CD4-positive, alpha-beta T cell treated with Interleukin-15 for 4 hours (primary cell): ENCODE data around the gene EAF1.
"Not testable (repeated sequence)": the region's sequence is repeated elsewhere in the genome, so short reads cannot be mapped to it uniquely, and the experiment has no call there.

Experiments
- DNase-seq: peaks from one replicate; pipeline ENCODE4 v3.0.0-alpha.2; 2020; ENCODE audit warnings: low spot score

The EAF1 gene

DNA sequence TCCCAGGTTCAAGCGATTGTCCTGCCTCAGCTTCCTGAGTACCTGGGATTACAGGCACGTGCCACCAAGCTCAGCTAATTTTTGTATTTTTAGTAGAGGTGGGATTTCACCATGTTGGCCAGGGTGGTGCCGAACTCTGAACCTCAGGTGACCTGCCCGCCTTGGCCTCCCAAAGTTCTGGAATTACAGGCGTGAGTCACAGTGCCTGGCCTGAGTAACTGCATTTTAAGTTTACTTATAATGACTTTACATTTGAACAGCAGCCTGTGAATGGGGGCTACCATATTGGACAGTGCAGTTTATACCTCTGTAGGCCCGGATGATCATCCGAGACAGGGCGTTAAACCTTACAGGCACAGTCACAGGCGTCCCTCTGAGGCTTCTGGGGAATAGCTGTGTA, 24.8 kb downstream of the EAF1 start:
- no peak for DNase-seq

- no peak for DNase-seq
Observed at GRCh38 chr3:15452961-15453360, 25.6 kb downstream of the EAF1 start.

- DNase-seq = no peak
Observed at GRCh38 chr3:15453501-15453900, 26.1 kb downstream of the EAF1 start.

GRCh38 chr3:15453991-15454625, 26.7 kb downstream of the EAF1 start:
- DNase-seq = no peak

GRCh38 chr3:15454965-15455364, 27.6 kb downstream of the EAF1 start:
- DNase-seq = no peak

DNA sequence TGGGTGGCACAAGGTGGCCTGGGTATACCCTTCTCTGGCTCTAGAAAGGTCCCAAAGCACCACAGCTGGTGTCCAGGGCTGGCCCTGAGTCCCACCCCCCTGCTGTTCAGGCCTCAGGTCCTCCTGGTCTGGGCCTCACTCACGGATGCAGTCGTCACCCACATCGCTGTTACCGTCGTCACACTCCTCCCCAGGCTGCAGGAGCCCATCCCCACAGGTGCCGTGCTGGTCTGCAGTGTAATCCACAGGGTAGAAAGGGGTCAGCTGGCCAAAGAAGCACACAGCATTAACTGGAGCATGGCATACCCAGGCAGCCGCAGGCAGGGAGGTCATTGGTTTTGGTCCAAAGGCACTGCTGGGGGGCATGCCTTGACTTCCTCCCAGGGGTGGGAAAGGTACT, 28.4 kb downstream of the EAF1 start:
- DNase-seq = no peak

DNA sequence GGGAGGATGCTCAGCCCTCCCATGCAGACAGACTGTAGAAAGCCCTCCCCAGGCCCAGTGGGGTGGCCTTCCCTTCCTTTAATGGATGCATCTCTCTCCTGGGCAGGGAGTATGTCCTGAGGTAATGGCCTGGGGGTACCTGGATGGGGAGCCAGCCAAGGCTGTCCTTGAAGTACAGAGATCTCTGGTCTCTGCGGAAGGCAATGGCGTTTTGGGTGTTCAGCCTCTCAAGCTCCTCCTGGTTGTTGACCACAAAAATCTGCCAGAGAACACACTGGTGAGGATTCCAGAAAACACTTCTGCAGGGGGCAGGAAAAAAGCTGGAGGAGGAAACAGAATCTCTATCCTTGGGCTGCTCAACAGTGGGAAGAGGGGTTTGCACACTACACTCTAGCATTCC, 28.9 kb downstream of the EAF1 start:
- no peak for DNase-seq

DNA sequence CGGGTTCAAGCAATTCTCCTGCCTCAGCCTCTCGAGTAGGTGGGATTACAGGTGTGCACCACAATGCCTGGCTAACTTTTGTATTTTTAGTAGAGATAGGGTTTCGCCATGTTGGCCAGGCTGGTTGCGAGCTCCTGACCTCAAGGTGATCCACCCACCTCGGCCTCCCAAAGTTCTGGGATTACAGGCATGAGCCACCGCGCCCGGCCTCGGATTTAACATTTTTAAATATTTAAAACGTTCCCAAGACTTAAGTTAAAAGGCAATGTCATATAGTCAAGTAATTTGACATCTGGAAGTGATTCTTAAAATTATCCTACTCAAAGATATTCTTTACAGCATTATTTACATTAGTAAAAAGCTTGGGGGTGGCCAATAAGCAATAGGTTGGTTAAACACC, 29.5 kb downstream of the EAF1 start:
- DNase-seq = not testable (repeated sequence)

GRCh38 chr3:15458212-15458780, 30.9 kb downstream of the EAF1 start:
- DNase-seq = no peak

DNA sequence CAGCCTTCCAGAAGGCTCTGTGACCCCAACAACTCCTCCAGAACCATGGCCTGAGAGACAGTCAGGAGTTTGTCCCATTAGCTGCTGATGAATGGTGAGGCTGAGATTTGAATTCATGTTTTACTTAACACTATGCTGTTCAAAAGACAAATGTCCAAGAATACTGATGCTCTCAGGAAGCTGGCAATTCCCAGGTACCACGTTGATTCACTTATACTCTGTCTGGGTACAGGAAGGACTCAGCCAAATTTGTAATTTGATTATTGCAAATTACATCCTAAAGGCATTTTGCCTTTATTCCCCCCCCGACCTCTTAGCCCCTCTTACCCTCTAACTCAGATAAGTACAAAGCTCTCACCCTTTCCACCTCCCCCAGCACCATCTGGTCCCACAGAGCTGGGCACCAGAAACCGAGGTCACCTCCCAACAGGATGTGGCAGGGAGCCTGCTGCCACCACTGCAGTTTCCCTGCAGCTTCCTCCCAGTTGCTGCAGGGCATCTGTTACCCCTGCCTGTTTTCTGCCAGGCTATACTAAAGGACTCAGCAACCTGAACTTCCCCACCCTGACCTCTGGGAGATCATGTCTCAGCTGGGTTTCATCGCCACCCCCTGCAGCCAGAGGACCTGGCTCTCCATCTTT, 33.6 kb downstream of the EAF1 start:
- no peak for DNase-seq

- no peak for DNase-seq
Observed at GRCh38 chr3:15462451-15462850, 35.1 kb downstream of the EAF1 start.

DNA sequence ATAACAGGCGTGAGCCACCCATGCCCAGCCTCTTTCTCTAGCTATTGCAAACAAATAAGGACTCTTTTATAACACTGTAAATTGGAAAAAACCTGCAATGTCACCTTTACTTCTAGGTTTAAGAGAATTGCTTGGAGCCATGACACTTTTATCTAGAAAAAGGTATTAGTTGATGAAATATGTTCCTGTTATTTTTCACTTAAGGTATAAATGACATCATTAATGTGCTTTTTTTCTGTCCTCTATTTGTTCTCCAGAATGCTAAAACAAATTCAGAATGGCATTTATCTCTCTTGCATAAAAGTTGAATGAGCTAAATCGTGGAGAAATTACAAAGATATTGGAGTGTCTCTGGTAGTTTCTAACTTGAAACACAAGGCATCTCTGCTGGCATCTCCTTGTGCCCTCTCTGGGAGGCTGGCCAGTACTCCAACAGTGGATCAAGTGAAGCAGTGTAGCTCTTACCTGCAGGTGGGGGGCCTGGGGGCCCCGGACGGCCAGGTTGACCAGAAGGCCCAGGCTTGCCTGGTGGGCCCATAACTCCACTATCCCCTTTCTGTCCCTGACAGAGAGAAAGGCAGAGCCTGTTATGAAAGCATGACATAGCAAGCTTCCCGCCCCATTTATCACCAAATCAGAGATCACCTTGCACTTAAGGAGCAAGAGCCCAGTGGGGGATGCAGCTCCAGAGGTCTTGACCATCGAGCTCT, 38.6 kb downstream of the EAF1 start:
- DNase-seq = no peak

DNA sequence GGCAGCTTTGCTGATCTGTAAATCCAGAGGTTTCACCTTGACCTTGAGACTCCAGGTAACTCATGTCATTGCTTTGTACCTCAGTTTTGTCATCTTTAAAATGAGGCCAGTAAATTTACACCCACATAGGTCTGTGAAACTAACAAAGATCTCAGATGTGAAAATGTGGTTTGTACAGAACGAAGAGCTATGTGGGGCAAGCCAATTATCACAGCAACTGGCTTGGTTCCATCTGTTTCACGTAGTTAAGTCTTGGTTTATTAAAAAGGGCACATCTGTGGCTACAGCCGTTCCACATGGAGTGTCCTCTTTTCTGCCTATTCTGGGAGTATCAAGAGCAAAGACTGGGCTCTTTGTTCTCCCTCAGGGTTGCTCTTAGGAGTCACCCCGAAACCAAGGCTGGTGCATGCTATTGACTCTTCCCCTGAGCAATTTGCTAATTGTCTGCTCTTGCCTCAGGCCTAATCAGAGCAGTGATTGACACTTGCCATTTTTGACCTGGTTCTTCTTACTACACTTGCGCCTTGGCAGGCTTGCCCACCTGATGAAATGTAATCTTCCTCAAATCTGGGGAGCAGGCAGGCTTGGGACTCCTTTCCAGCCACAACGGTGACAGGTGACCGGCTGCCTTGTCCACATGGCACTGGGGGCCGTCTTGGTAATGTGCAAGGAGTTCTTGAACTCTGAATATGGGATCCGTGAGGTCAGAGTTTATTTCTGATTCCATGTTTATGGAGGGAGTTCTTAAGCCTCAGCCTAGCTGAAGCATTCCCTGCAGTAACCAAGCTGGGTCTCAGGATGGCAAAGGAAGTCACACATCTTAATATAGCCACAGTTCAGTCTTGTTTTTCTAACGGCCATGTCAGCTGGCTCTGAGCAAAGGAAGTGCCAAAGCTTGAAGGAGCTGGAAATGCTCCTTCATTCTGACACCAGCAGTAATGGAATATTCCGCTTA, 40.1 kb downstream of the EAF1 start:
- no peak for DNase-seq

DNA sequence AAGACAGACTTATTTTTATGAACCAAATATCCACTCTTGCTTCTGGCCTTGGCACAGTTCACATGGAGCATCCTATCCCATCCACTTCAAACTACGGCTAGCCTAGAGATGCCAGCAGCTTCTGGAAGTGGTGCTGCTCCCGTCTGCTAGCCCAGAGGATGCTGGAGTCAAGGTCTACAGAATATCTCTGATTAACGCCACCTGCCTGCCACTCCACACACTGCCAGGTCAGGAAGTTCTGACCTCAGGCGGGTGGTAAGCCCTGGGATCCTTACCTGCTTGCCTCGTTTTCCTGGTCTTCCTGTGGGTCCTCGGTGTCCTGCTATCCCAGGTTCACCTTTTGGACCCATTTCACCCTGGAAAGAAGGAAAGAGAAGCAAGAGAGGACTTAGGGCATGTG, 42.9 kb downstream of the EAF1 start:
- DNase-seq = no peak

DNA sequence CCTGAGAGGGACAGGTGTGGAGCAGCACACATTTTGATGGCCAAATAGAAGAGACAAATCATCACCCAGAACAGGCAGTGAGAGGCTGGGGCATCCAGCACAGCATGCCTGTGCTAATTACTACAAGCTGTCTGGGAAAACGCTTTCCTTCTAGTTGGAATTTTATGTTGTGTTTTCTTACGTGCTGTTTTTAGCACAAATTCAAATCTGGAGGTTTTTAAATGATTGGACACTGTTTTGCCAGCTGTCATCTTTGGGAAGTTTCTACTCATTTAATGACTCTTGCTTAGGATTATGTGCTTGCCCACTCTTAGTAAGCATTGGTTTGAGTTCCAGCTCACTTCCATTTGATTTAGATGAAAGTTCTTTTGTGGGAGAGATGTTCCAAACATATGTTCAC, 43.5 kb downstream of the EAF1 start:
- DNase-seq = no peak

- DNase-seq = no peak
Observed at GRCh38 chr3:15471861-15472260, 44.5 kb downstream of the EAF1 start.

DNA sequence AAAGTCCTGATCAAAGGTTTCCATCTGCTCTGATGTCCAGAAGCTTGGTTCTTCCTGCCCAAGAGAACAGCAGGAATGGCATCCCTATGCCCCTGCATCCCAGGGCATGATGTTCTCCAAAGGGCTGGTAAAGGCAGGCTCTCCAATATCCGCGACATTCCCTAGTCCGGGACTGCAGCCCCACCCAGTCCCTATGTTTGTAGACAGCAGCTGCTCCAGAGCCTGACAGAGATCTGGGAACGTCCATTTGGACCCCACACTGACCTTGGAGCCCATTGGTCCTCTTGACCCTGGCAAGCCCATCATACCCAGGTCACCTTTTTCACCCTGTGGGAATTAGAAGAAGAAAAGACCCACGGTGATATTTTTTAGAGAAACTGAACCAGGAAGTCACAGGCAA, 47.8 kb downstream of the EAF1 start:
- no peak for DNase-seq

- DNase-seq = no peak
Observed at GRCh38 chr3:15476378-15476777, 49.0 kb downstream of the EAF1 start.

DNA sequence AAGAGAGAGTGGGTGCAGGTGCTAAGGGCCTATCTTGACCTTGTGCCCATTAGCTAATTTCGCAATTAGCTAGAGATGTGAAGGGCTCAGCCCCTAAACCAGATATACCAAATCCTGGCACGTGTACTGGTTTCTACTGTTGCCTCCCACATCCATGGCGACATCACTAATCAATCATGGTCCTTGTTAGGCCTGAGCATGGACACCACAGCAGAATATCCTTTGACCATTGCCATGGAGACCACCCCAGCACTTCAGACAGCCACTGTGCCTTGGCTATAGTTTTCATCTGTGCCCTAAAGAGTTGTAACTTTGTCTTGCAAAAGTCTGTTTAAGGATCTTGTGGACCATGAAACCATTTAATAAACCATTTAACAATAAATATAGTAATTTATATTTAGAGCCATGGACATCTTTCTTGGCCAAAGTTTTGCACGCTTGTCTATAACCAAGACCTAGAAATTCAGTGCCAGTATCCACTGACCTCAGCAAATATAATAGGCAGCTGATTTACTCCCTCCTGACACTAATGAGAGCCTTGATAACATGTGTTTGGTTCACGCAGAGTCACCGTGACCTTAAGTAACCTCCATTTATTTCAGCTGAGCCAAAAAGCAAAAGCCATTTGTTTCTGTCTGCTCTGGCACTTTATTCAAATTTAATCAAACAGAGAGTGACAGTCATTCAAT, 50.7 kb downstream of the EAF1 start:
- no peak for DNase-seq

- DNase-seq = no peak
Observed at GRCh38 chr3:15478640-15478979, 51.2 kb downstream of the EAF1 start.

GRCh38 chr3:15479400-15480224, 52.2 kb downstream of the EAF1 start:
- DNase-seq = no peak
